LNCaP clone FGC (cell line): ENCODE results near the gene LPP.

Experiments used
- DNase-seq: peaks from one replicate; pipeline ENCODE4 v3.0.0-alpha.2; 2011; ENCODE audit warnings: low read depth
- H3K4me3 ChIP-seq: 2 replicates; pipeline ENCODE4 v1.5.1; 2011; ENCODE audit warnings: mild to moderate bottlenecking, low read depth, low read length, control low read depth
- CTCF ChIP-seq: IDR thresholded peaks from 2 replicates; pipeline ENCODE4 v1.5.1; 2012; ENCODE audit warnings: mild to moderate bottlenecking; ENCODE audit not compliant: control insufficient read depth, insufficient read depth; ENCODE audit errors: extremely low read depth

Gene LPP

GRCh38 chr3:188926111-188926510 lies 772.2 kb downstream of the LPP start:
- no peak for DNase-seq
- TF ChIP-seq CTCF: no peak
- no peak overlapping the region for H3K4me3 ChIP-seq

GRCh38 chr3:188926741-188927511 lies 773.0 kb downstream of the LPP start:
- no peak for TF ChIP-seq CTCF
- DNase-seq: no peak

GRCh38 chr3:188927971-188928370 lies 774.0 kb downstream of the LPP start:
- DNase-seq: no peak
- TF ChIP-seq CTCF: no peak
- no peak overlapping the region for H3K4me3 ChIP-seq

More at GRCh38 chr3:188926741-188927511, 773.0 kb downstream of the LPP start:
- H3K4me3 ChIP-seq: no peak overlapping the region

- peak; percentile 59 for TF ChIP-seq CTCF
- H3K4me3 ChIP-seq: no peak overlapping the region
- DNase-seq: no peak
These were observed 775.2 kb downstream of the LPP start for GRCh38 chr3:188929137-188929536.

GRCh38 chr3:188931036-188931435 lies 777.1 kb downstream of the LPP start:
- TF ChIP-seq CTCF: no peak
- H3K4me3 ChIP-seq: no peak overlapping the region
- DNase-seq: no peak

GRCh38 chr3:188931531-188931930 lies 777.6 kb downstream of the LPP start:
- no peak for DNase-seq
- TF ChIP-seq CTCF: no peak
- H3K4me3 ChIP-seq: no peak overlapping the region

GRCh38 chr3:188934989-188935388 lies 781.0 kb downstream of the LPP start:
- TF ChIP-seq CTCF: no peak
- H3K4me3 ChIP-seq: no peak overlapping the region
- DNase-seq: no peak
